ENCODE data around the gene TIGD4. TPM values are rescaled to one million over a fixed set of nuclear protein-coding genes. Genes with fewer than 3 reads are reported as not detected.

Gene TIGD4
- polyA plus RNA-seq, 3 donors, result 0.05 to 0.08 (median 0.07) TPM

DNA sequence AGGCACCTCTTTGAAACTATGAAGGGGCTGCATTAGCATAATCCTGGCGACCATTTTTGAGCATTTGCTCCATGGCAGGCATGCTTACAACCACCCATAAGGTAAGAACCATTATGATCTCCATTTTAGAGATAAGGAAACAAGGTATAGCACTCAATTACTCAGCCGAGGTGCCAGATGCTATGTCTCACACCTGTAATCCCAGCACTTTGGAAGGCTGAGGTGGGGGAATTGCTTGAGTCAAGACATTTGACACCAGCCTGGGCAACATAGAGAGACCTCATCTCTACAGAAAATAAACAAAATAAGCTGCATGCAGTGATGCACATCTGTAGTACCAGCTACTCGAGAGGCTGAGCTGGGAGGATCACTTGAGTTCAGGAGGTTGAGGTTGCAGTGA, 43.6 kb downstream of the TIGD4 start:
- H3K9me3 Mint-ChIP-seq, result no peaks in the 10 kb centered on the region
- no peak for DNase-seq
- TF ChIP-seq CTCF (IDR thresholded peaks at IDR 0.05), result no peak
- Histone ChIP-seq H4K20me1 (ENCODE audit: insufficient read depth, low read length) (no peaks in the 10 kb centered on the region), H3K4me2 (replicated peaks; ENCODE audit: extremely low read depth, low read length, poor library complexity, severe bottlenecking) (no peak overlapping the region), H3K9ac (ENCODE audit: insufficient read depth, low read length, poor library complexity, severe bottlenecking) (no peak overlapping the region), H3K79me2 (ENCODE audit: insufficient read depth, low read length) (no peaks in the 10 kb centered on the region), H3K4me3 (replicated peaks in 1 of 3; ENCODE audit: low read depth in 2 of 3, low read length in 3 of 3) (no peak overlapping the region), H3K9me3 (replicated peaks in 1 of 2; ENCODE audit: control insufficient read depth in 1 of 2, insufficient read depth in 1 of 2, low read length in 2 of 2) (no peaks in the 10 kb centered on the region), H3K4me1 (ENCODE audit: control insufficient read depth in 1 of 2, insufficient read depth in 2 of 2, low read length in 2 of 2) (peaks cover 19 to 23% of the 10 kb centered on the region in 2 donors), H3K27ac (ENCODE audit: low read depth in 1 of 2, low read length in 2 of 2) (no peak overlapping the region), H2AFZ (ENCODE audit: insufficient read depth, low read depth, low read length, poor library complexity, severe bottlenecking) (no peak overlapping the region), H3K36me3 (replicated peaks in 1 of 2; ENCODE audit: control insufficient read depth in 1 of 2, insufficient read depth in 2 of 2, low read length in 2 of 2) (no peaks in the 10 kb centered on the region), H3K27me3 (ENCODE audit: control insufficient read depth in 2 of 2, insufficient read depth in 2 of 2, low read length in 2 of 2) (no peaks in the 10 kb centered on the region)
- H3K36me3 Mint-ChIP-seq, result peaks cover 0 to 2% of the 10 kb centered on the region in 2 donors
- intact Hi-C loops (cut with micrococcal nuclease), result loop anchor here in 1 of 2 donors (10.0 kb wide), 1 partner anchor 281 kb away; no protein-coding TSS in a partner anchor
- H3K4me1 Mint-ChIP-seq, result peaks cover 25% of the 10 kb centered on the region
- WGBS (ENCODE audit: insufficient coverage), result no CpG with 5 or more reads among the region's 3 CpGs
- no peak overlapping the region for H3K27ac Mint-ChIP-seq
- H3K27me3 Mint-ChIP-seq (ENCODE audit: low read depth in 3 of 3), result peaks cover 0 to 2% (median under 1%) of the 10 kb centered on the region in 3 donors
- H3K4me3 Mint-ChIP-seq, result no peak overlapping the region

DNA sequence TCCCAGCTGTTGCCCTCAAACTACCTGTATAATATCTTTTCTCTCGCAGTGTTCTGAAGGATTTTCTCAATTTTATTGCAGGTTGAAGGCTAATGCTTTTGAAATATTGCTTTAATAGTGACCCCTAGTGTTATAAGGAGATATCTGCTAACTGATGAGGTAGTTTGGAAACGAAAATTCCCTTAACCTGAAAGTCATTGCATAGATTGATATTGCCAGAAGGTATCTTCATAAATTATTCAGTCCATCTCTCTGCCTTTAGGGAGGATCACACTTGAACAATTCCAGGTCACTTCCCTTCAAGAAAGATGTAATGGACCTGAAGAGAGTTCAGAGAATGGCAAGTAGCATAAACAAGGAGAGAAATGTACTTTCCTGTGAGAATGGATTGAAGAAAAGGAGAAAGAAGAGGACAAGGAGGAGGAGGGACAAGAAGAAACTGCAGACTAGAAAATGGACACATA, 44.1 kb downstream of the TIGD4 start:
- peaks cover 0 to 2% of the 10 kb centered on the region in 2 donors for H3K36me3 Mint-ChIP-seq
- Histone ChIP-seq H3K36me3 (replicated peaks in 1 of 2; ENCODE audit: control insufficient read depth in 1 of 2, insufficient read depth in 2 of 2, low read length in 2 of 2) (no peaks in the 10 kb centered on the region), H3K4me1 (ENCODE audit: control insufficient read depth in 1 of 2, insufficient read depth in 2 of 2, low read length in 2 of 2) (peaks cover 19 to 23% of the 10 kb centered on the region in 2 donors), H4K20me1 (ENCODE audit: insufficient read depth, low read length) (no peaks in the 10 kb centered on the region), H3K9me3 (replicated peaks in 1 of 2; ENCODE audit: control insufficient read depth in 1 of 2, insufficient read depth in 1 of 2, low read length in 2 of 2) (no peaks in the 10 kb centered on the region), H3K27me3 (ENCODE audit: control insufficient read depth in 2 of 2, insufficient read depth in 2 of 2, low read length in 2 of 2) (no peaks in the 10 kb centered on the region), H3K4me2 (replicated peaks; ENCODE audit: extremely low read depth, low read length, poor library complexity, severe bottlenecking) (no peak overlapping the region), H3K9ac (ENCODE audit: insufficient read depth, low read length, poor library complexity, severe bottlenecking) (no peak overlapping the region), H3K4me3 (replicated peaks in 1 of 3; ENCODE audit: low read depth in 2 of 3, low read length in 3 of 3) (no peak overlapping the region), H3K79me2 (ENCODE audit: insufficient read depth, low read length) (no peaks in the 10 kb centered on the region), H3K27ac (ENCODE audit: low read depth in 1 of 2, low read length in 2 of 2) (no peak overlapping the region), H2AFZ (ENCODE audit: insufficient read depth, low read depth, low read length, poor library complexity, severe bottlenecking) (no peak overlapping the region)
- no peaks in the 10 kb centered on the region for H3K9me3 Mint-ChIP-seq
- H3K27ac Mint-ChIP-seq, result no peak overlapping the region
- H3K27me3 Mint-ChIP-seq (ENCODE audit: low read depth in 3 of 3), result peaks cover 0 to 2% (median 0%) of the 10 kb centered on the region in 3 donors
- TF ChIP-seq CTCF (IDR thresholded peaks at IDR 0.05), result peak; percentile 79
- intact Hi-C loops (cut with micrococcal nuclease), result loop anchor here in 1 of 2 donors (10.0 kb wide), 1 partner anchor 281 kb away; no protein-coding TSS in a partner anchor
- WGBS (ENCODE audit: insufficient coverage), result no CpG with 5 or more reads among the region's 2 CpGs
- H3K4me1 Mint-ChIP-seq, result peaks cover 25% of the 10 kb centered on the region
- no peak overlapping the region for H3K4me3 Mint-ChIP-seq
- peak in 2 of 3 donors; percentile 21 to 42 for DNase-seq

Measured in CD14-positive monocyte (primary cell).